ENCODE results near the gene SOCS1. TPM values are rescaled to one million over a fixed set of nuclear protein-coding genes. Genes with fewer than 3 reads are reported as not detected.

Gene SOCS1
- total and polyA plus RNA-seq, 2 experiments from 2014 or later: 84.7 to 104 TPM

GRCh38 chr16:11204513-11205047, 51.4 kb downstream of the SOCS1 start:
- Histone ChIP-seq H3F3A (replicated peaks; ENCODE audit: low read depth) (no peaks in the 10 kb centered on the region), H3K27ac (ENCODE audit: low read depth) (no peak overlapping the region), H3K4me2 (no peak overlapping the region), H3K9me2 (ENCODE audit: insufficient read depth) (no peaks in the 10 kb centered on the region), H3K36me3 (ENCODE audit: insufficient read depth) (no peaks in the 10 kb centered on the region), H3K4me1 (ENCODE audit: insufficient read depth) (peaks cover 26% of the 10 kb centered on the region), H3K4me3 (no peak overlapping the region), H4K20me1 (replicated peaks; ENCODE audit: insufficient read depth) (no peaks in the 10 kb centered on the region), H3K79me2 (replicated peaks; ENCODE audit: insufficient read depth) (no peaks in the 10 kb centered on the region), H3K27me3 (ENCODE audit: insufficient read depth) (no peaks in the 10 kb centered on the region), H2AFZ (no peak overlapping the region)
- no peaks in the 10 kb centered on the region for H3K36me3 Mint-ChIP-seq (ENCODE audit: low read depth)
- TF ChIP-seq ZNF462 (CRISPR knock-in tag; IDR thresholded peaks at IDR 0.05): no peak
- no peak for TF ChIP-seq ZNF331 (CRISPR knock-in tag; IDR thresholded peaks at IDR 0.05; ENCODE audit: low read depth)
- TF ChIP-seq NANOG (IDR thresholded peaks at IDR 0.05; ENCODE audit: borderline replicate concordance): no peak
- no peak for TF ChIP-seq JUNB (IDR thresholded peaks at IDR 0.05; ENCODE audit: unreplicated experiment)
- no peak for TF ChIP-seq STAT1 (IDR thresholded peaks at IDR 0.05; ENCODE audit: unreplicated experiment)
- no peak for TF ChIP-seq EZH2 (IDR thresholded peaks at IDR 0.05; ENCODE audit: low read depth, unreplicated experiment)
- TF ChIP-seq ZNF114 (CRISPR knock-in tag; IDR thresholded peaks at IDR 0.05): no peak
- no peak for TF ChIP-seq ETS1 (IDR thresholded peaks at IDR 0.05)
- H3K27me3 Mint-ChIP-seq (ENCODE audit: insufficient read depth, low read depth, poor library complexity): peaks cover 11% of the 10 kb centered on the region
- H3K27ac Mint-ChIP-seq: no peak overlapping the region
- peaks cover 41% of the 10 kb centered on the region for H3K4me1 Mint-ChIP-seq
- no peak overlapping the region for H3K4me3 Mint-ChIP-seq
- ATAC-seq (no peak), DNase-seq (ENCODE audit: low spot score) (no peak)
- H3K9me3 Mint-ChIP-seq: peaks cover 12% of the 10 kb centered on the region

Small RNAs within 50 kb of the gene (small RNA-seq; reads per million reads assigned to genes)
- not detected for gene RF00554 (ENCODE audit: low replicate concordance)

Other genes with a start within 250 kb of the SOCS1 start
- gene TNP2, start 13.1 kb upstream of the SOCS1 start, total RNA-seq (2014; rRNA removed; shearing (Covaris generic)): not detected in 2 replicates
- not detected in 2 replicates for gene TNP2, start 13.1 kb upstream of the SOCS1 start, polyA plus RNA-seq (2016; fragmentation: Nextera tagmentation; extraction: Ambion mirVana)
- gene PRM3, start 17.4 kb upstream of the SOCS1 start, total RNA-seq (2014; rRNA removed; shearing (Covaris generic)): not detected in 2 replicates
- not detected in 2 replicates for gene PRM3, start 17.4 kb upstream of the SOCS1 start, polyA plus RNA-seq (2016; fragmentation: Nextera tagmentation; extraction: Ambion mirVana)
- not detected in 2 replicates for gene PRM2, start 20.3 kb upstream of the SOCS1 start, total RNA-seq (2014; rRNA removed; shearing (Covaris generic))
- gene PRM2, start 20.3 kb upstream of the SOCS1 start, polyA plus RNA-seq (2016; fragmentation: Nextera tagmentation; extraction: Ambion mirVana): not detected in 2 replicates
- gene PRM1, start 25.1 kb upstream of the SOCS1 start, total RNA-seq (2014; rRNA removed; shearing (Covaris generic)): not detected in 2 replicates
- gene PRM1, start 25.1 kb upstream of the SOCS1 start, polyA plus RNA-seq (2016; fragmentation: Nextera tagmentation; extraction: Ambion mirVana): 1.2 and 2.1 TPM in 2 replicates
- gene RMI2, start 89.3 kb upstream of the SOCS1 start, total RNA-seq (2014; rRNA removed; shearing (Covaris generic)): 98.2 and 120 TPM in 2 replicates
- gene RMI2, start 89.3 kb upstream of the SOCS1 start, polyA plus RNA-seq (2016; fragmentation: Nextera tagmentation; extraction: Ambion mirVana): 103 and 108 TPM in 2 replicates